Suprapubic skin (tissue), 4 donors: ENCODE data around the gene RMI1. TPM values are rescaled to one million over a fixed set of nuclear protein-coding genes. Genes with fewer than 3 reads are reported as not detected.

Experiments used
- DNase-seq, 2 donors: peaks; one replicate each; pipeline ENCODE4 v3.0.0-alpha.2; 2019; ENCODE audit warnings: low spot score in 2 of 2
- H3K27ac ChIP-seq: fragments of 200-600 bp; sonication (generic); one replicate; pipeline ENCODE4 v1.5.1; 2019
- H3K27me3 ChIP-seq: fragments of 200-600 bp; sonication (generic); one replicate; pipeline ENCODE4 v1.5.1; 2019
- H3K36me3 ChIP-seq: fragments of 200-600 bp; sonication (generic); one replicate; pipeline ENCODE4 v1.5.1; 2019
- H3K4me1 ChIP-seq: fragments of 200-600 bp; sonication (generic); one replicate; pipeline ENCODE4 v1.5.1; 2019
- H3K4me3 ChIP-seq: fragments of 200-600 bp; sonication (generic); one replicate; pipeline ENCODE4 v1.5.1; 2019; ENCODE audit warnings: mild to moderate bottlenecking
- H3K9me3 ChIP-seq: fragments of 200-600 bp; sonication (generic); one replicate; pipeline ENCODE4 v1.5.1; 2019
- CTCF ChIP-seq, 2 donors: fragments of 200-600 bp in 1 of 2; fragments of 450-650 bp in 1 of 2; sonication (generic) in 1 of 2; IDR thresholded peaks; one replicate each; pipeline ENCODE4 v1.5.1; 2016 to 2019; ENCODE audit warnings: antibody characterized with exemption in 2 of 2, mild to moderate bottlenecking in 1 of 2, moderate library complexity in 1 of 2
- EP300 ChIP-seq: sonication (generic); formaldehyde crosslinking; IDR thresholded peaks from one replicate; pipeline ENCODE4 v1.6.1; 2017; ENCODE audit warnings: antibody characterized with exemption
- POLR2A ChIP-seq, 2 donors: fragments of 450-650 bp; IDR thresholded peaks; one replicate each; pipeline ENCODE4 v1.6.1; 2017; ENCODE audit warnings: antibody characterized with exemption in 2 of 2, mild to moderate bottlenecking in 2 of 2, moderate library complexity in 2 of 2
- POLR2AphosphoS5 ChIP-seq, 3 donors: sonication (generic); formaldehyde crosslinking; IDR thresholded peaks; one replicate each; pipeline ENCODE4 v1.6.1; 2017; ENCODE audit warnings: antibody characterized with exemption in 3 of 3
- WGBS: methylation state at CpG from one replicate; pipeline ENCODE4 v1.1.5; 2018; 5-methylcytosine and 5-hydroxymethylcytosine counted together
- total RNA-seq, 4 donors: library from RNA; depleted of rRNA; stranded (reverse); fragments of >200 nt; gene quantifications; one replicate each; pipeline ENCODE4 v1.1.0, GENCODE V29; 2016

The RMI1 gene
- total RNA-seq, 4 donors from 2014 or later: 4.0 to 8.7 (median 4.3) TPM

GRCh38 chr9:83981126-83981871, 694 bp downstream of the RMI1 start:
- peak overlapping the region; percentile 100 for H3K27ac ChIP-seq
- DNase-seq: no peak
- peaks cover 7% of the 10 kb centered on the region for H3K36me3 ChIP-seq
- no peak for TF ChIP-seq POLR2A (IDR thresholded peaks at IDR 0.05)
- TF ChIP-seq POLR2AphosphoS5 (IDR thresholded peaks at IDR 0.05): no peak
- no peak for TF ChIP-seq EP300
- TF ChIP-seq CTCF (IDR thresholded peaks at IDR 0.05): no peak
- under 1% methylated on average over 26 of the region's 29 CpGs for WGBS
- no peaks in the 10 kb centered on the region for H3K27me3 ChIP-seq
- H3K9me3 ChIP-seq: no peaks in the 10 kb centered on the region
- peak overlapping the region; percentile 90 for H3K4me3 ChIP-seq
- H3K4me1 ChIP-seq: peaks cover 26% of the 10 kb centered on the region

GRCh38 chr9:83986195-83986594, 5.6 kb downstream of the RMI1 start:
- Histone ChIP-seq H3K9me3 (no peaks in the 10 kb centered on the region), H3K27ac (no peak overlapping the region), H3K4me1 (peaks cover 9% of the 10 kb centered on the region), H3K27me3 (no peaks in the 10 kb centered on the region), H3K4me3 (no peak overlapping the region), H3K36me3 (no peaks in the 10 kb centered on the region)
- 88% methylated on average over 3 of the region's 3 CpGs for WGBS
- no peak for DNase-seq
- TF ChIP-seq POLR2AphosphoS5 (IDR thresholded peaks at IDR 0.05) (no peak), CTCF (IDR thresholded peaks at IDR 0.05) (no peak), EP300 (no peak), POLR2A (IDR thresholded peaks at IDR 0.05) (no peak)

- WGBS: 73% methylated on average over 11 of the region's 11 CpGs
- no peak for DNase-seq
- Histone ChIP-seq H3K27me3 (no peaks in the 10 kb centered on the region), H3K9me3 (no peaks in the 10 kb centered on the region), H3K36me3 (no peaks in the 10 kb centered on the region), H3K27ac (no peak overlapping the region), H3K4me3 (no peak overlapping the region), H3K4me1 (peaks cover 2% of the 10 kb centered on the region)
- TF ChIP-seq CTCF (IDR thresholded peaks at IDR 0.05) (no peak), EP300 (no peak), POLR2A (IDR thresholded peaks at IDR 0.05) (no peak), POLR2AphosphoS5 (IDR thresholded peaks at IDR 0.05) (no peak)
Observed at GRCh38 chr9:83986765-83987401, 6.3 kb downstream of the RMI1 start.

GRCh38 chr9:83987402-83987791, 6.8 kb downstream of the RMI1 start:
- Histone ChIP-seq H3K9me3 (no peaks in the 10 kb centered on the region), H3K27ac (no peak overlapping the region)
- WGBS: 96% methylated on average over 1 of the region's 1 CpG

More at GRCh38 chr9:83987402-83987791, 6.8 kb downstream of the RMI1 start:
- Histone ChIP-seq H3K4me1 (no peaks in the 10 kb centered on the region), H3K36me3 (no peaks in the 10 kb centered on the region), H3K27me3 (no peaks in the 10 kb centered on the region), H3K4me3 (no peak overlapping the region)
- TF ChIP-seq POLR2A (IDR thresholded peaks at IDR 0.05): no peak
- TF ChIP-seq CTCF (IDR thresholded peaks at IDR 0.05): no peak
- no peak for TF ChIP-seq EP300
- no peak for DNase-seq
